NCI-H2107 (cell line): Measurements from ENCODE around the gene ANKRD28.
"Not testable (repeated sequence)": the region's sequence is repeated elsewhere in the genome, so short reads cannot be mapped to it uniquely, and the experiment has no call there.

ENCODE experiments used
- DNase-seq: peaks from one replicate; lab custom pipeline; 2025; lab: John Stamatoyannopoulos, UW

ANKRD28 gene

DNA sequence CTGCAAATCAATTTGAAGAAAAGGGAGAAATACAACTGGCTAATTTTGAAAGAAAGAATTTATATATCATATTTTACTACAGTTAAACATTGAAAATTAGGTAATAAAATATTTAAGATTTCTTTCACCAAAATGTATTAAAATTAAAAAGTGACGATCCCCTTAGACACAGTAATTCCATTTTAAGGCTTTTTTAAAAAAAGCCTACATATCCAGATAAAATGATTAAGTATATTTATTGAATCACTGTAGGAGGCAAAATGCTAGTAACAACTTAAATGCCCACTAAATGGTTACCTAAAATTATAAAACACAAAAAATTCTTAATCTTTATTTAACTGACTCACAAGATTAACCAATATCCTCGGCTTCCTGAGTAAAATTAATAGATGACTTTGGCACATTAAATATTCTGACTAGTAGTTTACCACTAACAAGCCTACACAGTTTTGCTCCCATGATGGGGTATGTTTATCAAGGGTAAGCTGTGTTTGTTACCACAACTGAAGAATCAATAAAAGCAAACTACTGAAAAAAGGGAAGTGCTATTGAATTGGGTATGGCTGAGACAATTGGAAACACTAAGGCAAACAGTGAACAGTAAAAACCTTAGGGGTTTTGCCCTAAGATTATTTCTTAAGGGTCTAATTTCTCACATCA is 28.4 kb downstream of the ANKRD28 start:
- DNase-seq: no peak

DNA sequence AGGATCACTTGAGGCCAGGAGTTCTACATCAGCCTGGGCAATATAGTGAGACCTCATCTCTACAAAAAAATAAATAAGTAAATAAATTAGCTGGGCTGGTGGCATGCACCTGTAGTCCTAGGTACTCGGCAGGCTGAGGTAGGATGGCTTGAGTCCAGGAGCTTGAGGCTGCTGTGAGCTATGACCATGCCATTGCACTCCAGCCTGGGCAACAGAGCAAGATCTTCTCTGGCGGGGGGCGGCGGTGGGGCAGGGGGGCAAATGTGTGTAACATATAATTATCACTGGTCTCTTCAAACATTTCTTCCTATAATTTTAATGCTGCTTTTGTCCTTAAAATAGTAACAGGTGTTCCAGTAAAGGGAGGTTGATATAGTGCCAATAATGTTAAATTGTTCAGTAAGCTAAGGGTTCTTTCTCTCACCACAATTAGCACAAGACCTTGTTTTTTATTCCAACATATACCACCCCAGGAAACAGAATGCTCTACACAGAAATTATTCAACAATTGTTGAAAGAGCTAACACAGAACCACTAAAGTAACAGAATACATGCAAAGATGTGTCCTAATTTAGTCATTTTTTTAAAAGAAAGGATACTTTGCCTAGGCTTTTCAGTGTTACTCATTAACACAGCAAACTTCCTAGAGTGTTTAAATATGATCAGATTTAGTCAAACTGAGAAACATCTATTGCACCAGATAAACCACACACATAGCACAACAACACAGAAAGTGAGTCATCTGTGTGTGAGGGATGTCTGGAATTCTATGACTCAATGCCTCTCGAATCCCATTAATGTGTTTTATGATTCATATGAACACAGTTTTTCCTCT is 29.1 kb downstream of the ANKRD28 start:
- no peak for DNase-seq

DNA sequence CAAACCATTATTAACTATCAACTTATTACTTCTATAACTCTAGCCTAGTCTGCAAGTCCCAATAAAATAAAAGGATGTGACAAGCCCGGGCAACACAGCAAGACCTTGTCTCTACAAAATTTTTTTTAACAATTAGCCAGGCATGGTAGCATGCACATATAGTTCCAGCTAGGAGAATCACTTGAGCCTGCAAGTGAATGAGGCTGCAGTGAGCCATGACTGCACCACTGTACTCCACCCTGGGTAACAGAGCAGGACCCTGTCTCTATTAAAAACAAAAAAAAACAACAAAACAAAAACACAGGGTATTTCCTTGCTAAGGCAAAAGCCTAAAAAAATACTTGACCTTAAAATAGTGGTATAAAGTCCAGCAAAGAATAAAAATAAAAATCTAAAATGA is 31.4 kb downstream of the ANKRD28 start:
- no peak for DNase-seq

DNA sequence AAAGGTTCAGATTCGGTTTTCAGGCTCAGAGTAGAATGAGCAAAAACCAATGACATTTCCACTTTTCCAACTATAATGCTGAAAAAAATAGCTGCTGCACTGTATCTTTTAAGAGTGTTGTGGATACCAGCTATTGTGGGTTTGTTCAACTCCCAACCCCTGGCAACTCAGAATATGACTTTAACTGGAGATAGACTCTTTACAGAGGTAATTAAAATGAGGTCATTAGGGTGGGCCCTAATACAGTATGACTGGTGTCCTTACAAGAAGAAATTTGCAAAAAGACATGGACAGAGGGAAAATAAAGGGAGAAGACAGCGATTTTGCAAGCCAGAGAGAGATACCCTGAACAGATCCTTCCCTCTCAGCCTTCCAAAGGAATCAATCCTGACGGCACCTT is 39.5 kb downstream of the ANKRD28 start:
- DNase-seq: no peak

DNA sequence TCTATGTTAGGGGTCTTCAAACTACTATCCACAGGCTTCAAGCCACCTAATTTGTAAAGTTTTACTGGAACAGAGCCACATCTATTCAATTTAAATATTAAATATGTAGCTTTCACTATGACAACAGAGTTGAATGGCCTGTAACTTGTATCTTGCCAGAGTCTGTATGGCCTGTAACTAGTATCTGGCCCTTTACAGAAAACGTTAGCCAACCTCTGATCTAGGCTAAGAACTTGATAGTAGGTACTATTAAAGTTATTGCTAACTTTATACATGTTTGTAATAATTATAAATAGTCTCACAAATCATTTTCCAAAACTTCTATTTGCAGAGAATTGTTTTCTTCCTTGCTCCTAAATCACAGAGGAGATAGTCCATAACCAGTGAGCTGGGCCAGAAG is 40.0 kb downstream of the ANKRD28 start:
- no peak for DNase-seq

DNA sequence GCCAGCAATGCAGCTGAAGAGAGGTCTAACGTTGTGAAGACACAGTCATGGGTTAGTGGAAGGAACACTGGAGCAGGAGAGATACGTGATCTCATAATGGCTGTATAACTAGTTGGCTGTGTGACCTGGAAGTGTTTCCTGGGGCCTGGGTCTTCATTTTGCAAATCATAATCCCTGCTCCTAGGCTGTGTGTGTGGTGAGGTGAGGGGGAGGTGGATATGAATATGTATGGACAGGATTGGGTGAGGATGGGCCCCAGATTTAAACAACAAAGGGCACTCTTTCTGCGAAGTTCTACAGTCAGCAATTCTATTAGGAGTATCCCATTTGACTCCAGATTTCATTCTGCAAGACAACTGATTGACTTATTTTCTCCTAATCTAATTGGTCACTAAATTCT is 41.3 kb downstream of the ANKRD28 start:
- DNase-seq: no peak

DNA sequence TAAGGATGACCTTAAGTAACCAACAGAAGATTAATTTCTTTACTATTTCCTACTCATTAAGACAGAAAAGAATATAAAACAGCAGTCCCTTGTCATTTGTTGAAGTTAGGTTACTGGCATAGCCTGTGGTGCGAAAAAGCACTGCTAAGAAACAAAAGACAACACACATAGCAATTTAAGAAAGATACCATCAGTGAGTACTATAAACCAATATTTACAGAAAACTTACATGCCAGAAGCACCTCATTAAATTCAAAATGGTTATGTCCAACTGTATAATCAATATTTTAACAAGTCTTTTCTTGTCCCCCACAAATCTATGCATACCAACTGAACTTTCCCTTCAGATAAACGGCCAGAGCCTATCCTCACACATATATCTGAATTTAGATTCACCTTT is 42.0 kb downstream of the ANKRD28 start:
- DNase-seq: no peak

DNA sequence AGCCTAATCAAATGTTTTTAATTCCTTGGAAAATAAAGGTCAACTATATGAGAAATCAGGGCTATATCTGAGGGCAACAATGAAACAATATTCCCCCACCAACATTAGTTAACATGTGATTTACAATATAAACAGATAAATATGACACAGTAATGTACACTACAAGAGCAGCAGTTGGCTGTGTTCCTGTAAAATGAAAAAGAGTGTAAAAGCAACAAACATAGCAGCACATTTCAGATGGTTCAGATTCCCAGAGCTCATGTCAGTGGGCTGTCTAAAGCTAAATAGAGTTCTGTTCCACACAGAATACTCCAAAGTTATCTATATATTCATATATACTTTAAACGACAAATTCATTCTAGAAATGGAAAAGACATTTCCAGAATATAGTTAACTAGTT is 42.6 kb downstream of the ANKRD28 start:
- DNase-seq: no peak

DNA sequence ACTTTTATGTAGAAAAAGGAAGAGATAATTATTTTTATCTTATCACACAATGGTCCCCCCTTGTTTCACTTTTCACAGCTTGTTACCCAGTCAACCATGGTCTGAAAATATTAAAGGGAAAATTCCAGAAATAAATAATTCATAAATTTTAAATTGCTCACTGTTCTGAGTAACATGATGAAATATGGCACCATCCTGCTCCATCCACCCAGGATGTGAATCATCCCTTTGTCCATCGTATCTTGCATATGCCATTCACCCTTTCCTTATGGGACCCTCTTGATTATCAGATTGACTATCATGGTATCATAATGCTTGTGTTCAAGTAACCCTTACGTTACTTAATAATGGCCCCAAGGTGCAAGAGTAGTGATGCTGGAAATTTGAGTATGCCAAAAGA is 43.7 kb downstream of the ANKRD28 start:
- DNase-seq: no peak

DNA sequence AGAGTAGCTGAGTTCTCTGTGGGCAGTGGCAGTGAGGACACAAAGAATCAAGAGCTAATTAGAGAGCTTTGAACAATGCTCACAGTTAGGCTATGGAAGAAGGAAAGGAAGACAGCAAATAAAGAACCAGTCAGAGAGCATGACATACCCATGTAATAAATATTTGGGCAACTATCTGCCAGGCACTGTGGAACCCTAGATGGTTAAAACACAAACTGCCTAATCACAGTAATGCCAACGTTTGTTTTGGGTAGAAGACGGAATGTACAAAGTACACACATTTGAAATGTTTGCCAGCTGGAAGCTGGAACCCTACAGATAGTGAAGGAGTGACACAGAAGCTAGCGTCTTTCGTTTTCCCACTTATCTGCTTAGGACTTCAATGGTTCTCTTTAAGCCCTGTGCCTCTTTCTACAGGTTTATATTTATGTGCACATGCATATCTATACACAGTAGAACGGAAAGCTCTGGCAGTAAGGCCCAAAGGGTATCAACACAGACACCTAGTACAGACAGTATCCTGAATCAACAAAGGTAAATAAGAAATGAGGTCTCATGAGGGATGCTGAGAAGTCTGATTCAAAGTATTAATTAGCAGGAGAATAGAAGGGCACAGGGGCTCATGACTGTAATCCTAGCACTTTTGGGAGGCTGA is 44.6 kb downstream of the ANKRD28 start:
- no peak for DNase-seq

DNA sequence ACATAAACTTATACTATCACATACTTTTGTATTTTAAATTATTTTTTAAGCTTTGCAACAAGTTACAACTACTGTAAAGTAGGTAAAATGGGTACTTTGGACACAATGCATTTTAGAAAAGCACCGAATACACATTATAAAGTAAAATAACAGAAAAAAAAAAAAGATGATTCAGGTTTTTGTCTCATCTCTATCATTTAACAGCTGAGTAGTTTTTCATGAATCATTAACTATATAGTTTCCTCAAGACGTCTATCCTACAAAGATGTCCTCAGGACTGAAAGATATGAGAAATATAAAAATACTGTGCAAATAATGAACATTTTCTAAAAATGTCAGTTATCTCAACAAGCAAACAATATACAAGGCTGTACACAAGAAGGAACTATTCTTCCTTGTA is 46.9 kb downstream of the ANKRD28 start:
- no peak for DNase-seq

DNA sequence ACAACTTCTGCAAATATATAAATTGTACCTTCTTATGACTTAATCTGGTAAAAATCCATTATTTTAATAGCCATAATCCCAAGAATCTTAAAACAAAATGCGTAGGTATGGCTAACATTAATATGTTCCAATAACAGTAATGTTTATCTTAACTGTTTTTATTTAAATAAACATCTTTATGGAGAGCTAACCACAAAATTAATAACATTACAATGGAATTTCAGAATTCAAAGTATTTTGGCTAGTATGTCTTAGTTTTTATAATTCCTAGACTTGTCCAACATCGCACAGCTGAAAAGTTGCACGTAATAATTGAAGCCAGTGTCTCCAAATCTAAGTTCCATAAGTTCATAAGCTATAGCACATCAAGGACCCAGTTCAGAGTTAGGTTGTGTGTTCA is 47.6 kb downstream of the ANKRD28 start:
- DNase-seq: no peak

DNA sequence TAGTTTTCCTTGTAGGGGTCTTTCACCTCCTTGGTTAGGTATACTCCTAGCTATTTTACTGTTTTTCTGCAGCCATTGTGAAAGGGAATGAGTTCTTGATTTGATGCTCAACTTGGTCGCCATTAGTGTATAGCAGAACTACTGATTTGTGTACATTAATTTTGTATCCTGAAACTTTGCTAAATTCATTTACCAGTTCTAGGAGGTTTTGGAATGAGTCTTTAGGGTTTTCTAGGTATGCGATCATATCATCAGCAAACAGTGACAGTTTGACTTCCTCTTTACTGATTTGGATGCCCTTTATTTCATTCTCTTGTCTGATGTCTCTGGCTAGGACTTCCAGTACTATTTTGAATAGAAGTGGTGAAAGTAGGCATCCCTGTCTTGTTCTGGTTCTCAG is 51.9 kb downstream of the ANKRD28 start:
- DNase-seq: not testable (repeated sequence)

DNA sequence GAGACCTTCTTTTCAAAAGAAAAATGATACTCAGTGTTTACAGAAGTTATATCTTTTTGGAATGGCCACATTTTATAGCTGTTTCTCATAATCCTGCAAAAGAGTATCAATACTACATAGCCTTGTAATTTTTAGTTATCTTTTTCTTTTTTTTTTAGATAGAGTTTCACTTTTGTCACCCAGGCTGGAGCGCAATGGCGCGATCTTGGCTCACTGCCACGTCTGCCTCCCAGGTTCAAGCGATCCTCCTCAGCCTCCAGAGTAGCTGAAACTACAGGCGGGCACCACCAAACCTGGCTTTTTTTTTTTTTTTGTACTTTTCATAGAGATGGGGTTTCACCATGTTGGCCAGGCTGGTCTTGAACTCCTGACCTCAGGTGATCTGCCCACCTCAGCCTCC is 53.6 kb downstream of the ANKRD28 start:
- no peak for DNase-seq

DNA sequence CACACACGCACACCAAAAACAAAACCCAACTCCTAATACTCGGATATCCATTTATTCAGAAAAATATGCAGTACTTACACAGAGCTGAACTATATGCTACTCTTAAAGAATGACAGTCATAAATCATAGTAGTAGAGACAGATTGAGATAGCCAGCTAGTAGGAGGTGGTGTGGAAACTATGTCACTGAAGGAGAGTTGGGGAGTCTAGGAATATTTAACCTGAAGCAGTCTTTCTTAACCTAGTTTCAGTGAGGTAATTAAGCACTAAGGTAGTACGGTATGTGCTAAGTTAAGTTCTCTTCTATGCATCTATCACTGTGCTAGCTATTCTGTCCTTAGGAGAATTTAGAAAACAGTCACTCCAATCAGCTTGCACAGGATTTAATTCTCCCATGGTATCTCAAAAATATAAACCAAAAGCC is 54.2 kb downstream of the ANKRD28 start:
- DNase-seq: no peak

DNA sequence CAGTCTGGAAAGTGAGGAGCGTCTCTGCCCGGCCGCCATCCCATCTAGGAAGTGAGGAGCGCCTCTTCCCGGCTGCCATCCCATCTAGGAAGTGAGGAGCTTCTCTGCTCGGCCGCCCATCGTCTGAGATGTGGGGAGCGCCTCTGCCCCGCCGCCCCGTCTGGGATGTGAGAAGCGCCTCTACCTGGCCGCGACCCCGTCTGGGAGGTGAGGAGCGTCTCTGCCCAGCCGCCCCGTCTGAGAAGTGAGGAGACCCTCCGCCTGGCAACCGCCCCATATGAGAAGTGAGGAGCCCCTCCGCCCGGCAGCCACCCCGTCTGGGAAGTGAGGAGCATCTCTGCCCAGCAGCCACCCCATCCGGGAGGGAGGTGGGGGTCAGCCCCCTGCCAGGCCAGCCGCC is 55.5 kb downstream of the ANKRD28 start:
- not testable (repeated sequence) for DNase-seq

DNA sequence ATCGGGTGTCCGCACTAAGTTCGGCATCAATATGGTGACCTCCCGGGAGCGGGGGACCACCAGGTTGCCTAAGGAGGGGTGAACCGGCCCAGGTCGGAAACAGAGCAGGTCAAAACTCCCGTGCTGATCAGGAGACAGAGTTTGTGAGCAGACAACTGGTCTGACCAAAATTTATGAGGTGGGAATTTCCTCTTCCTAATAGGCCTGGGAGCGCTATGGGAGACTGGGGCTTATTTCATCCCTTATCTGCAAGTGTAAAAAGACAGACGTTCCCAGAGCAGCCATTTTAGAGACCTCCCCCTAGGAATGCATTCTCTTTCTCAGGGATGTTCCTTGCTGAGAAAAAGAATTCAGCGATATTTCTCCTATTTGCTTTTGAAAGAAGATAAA is 59.2 kb downstream of the ANKRD28 start:
- DNase-seq: not testable (repeated sequence)

DNA sequence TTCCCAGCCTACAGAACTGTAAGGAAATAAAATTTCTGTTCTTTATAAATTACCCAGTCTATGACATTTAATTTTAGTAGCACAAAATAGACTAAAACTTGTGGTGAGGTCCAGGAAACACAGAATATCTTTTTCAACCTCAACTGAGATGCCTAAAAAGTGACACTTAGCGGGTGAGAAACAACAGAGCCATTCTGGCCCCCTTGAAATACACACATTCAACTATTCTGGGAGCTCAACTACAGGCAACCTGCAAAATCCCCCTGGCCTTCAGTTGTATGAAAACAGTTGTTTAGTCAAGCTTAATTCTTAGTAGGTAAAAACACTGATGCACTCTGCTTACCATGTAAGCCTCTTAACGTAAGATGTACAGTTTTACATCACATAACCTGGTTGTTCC is 66.8 kb downstream of the ANKRD28 start:
- DNase-seq: no peak

DNA sequence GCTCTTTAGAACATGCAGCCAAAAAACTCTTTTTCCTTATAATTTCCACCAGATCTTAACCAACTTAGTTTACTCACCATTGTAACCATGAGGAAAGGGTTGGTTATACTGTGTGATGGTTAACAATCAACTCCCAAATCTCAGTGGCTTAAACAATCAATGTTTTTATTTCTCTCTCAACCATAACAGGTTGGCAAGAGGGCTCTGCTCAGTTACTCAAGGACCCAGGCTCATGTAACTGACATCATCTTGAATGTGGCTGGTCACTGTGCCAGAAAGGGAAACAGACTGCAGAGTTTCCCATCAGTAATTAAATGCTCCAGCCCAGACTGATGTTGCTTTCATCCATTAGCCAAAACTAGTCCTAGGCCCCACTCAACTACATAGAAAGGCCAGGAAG is 69.0 kb downstream of the ANKRD28 start:
- no peak for DNase-seq

DNA sequence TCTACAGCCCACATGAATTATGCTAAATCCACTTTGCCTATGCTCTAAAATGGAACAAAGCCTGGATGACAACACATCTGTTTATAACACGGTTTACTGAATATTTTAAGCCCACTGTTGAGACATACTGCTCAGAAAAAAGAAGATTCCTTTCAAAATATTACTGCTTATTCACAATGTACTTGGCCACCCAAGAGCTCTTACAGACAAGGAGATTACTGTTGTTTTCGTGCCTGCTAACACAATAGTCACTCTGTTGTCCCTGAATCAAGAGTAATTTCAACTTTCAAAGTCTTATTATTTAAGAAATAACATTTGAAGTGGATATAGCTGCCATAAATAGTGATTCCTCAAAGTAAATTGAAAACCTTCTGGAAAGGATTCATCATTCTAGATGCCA is 70.9 kb downstream of the ANKRD28 start:
- no peak for DNase-seq

DNA sequence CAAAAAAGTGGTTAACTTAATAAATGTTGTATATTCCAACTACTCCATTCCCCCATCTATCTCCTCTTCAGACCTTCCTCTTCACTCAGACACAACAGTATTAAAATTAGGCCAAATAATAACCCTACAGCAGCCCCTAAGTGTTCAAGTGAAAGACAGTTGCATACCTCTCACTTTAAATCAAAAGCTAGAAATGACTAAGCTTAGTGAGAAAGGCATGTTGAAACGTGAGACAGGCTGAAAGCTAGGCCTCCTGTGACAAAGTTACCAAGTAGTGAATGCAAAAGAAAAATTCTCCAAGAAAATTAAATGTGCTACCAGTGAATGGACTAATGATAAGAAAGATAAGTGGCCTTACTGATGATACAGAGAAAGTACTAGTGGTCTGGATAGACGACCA is 71.7 kb downstream of the ANKRD28 start:
- DNase-seq: no peak

DNA sequence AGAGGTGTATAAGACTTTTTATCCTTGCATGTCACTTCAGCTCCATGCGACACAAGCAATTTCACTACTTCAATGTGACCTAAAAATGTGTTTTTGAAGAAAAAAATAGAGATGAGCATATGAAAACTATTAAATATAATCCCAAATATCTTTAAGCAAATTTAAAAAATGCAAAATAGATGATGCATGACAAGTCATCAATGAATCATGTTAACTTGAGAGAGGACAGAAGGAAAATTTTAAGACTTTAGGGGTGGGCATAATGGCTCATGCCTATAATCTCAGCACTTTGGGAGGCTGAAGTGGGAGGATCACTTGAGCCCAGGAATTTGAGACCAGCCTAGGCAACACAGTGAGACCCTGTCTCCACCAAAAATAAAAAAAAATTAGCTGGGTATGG is 73.3 kb downstream of the ANKRD28 start:
- DNase-seq: no peak

DNA sequence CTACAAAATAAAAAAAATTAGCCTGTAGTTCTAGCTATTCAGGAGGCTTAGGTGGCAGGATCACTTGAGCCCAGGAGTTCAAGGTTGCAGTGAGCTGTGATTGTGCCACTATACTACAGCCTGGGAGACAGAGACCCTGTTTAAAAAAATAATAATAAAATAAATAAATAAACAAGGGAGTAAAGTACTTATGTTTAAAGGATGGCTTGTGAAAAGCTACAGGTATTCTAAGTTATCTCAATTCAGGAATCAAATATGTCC is 74.2 kb downstream of the ANKRD28 start:
- DNase-seq: no peak
